Measurements from ENCODE around the gene VPS13D.

The VPS13D gene

DNA sequence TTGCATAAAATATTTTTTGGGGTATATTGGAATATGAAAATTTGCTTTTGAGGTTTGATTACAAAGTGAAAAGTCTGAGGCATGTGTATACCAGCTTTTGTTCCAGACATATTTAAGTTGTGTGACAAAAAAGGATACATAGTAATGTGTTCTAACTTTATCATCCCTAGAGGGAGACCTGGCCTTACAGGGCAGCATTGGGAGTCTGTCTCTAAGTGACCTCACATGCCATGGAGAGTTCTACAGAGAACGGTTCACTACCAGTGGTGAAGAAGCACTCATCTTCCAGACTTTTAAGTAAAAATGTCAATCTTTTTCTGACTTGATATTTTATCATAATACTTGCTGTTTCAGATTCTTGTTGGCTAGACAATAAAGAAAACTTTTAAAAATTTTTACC is 61.0 kb downstream of the VPS13D start:
- TF ChIP-seq, protein P1, sequence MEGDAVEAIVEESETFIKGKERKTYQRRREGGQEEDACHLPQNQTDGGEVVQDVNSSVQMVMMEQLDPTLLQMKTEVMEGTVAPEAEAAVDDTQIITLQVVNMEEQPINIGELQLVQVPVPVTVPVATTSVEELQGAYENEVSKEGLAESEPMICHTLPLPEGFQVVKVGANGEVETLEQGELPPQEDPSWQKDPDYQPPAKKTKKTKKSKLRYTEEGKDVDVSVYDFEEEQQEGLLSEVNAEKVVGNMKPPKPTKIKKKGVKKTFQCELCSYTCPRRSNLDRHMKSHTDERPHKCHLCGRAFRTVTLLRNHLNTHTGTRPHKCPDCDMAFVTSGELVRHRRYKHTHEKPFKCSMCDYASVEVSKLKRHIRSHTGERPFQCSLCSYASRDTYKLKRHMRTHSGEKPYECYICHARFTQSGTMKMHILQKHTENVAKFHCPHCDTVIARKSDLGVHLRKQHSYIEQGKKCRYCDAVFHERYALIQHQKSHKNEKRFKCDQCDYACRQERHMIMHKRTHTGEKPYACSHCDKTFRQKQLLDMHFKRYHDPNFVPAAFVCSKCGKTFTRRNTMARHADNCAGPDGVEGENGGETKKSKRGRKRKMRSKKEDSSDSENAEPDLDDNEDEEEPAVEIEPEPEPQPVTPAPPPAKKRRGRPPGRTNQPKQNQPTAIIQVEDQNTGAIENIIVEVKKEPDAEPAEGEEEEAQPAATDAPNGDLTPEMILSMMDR (IDR thresholded peaks at IDR 0.05; ENCODE audit: low read depth, low read length): no peak
- H3K4me3 ChIP-seq (ENCODE audit: low read depth, low read length): no peak overlapping the region

DNA sequence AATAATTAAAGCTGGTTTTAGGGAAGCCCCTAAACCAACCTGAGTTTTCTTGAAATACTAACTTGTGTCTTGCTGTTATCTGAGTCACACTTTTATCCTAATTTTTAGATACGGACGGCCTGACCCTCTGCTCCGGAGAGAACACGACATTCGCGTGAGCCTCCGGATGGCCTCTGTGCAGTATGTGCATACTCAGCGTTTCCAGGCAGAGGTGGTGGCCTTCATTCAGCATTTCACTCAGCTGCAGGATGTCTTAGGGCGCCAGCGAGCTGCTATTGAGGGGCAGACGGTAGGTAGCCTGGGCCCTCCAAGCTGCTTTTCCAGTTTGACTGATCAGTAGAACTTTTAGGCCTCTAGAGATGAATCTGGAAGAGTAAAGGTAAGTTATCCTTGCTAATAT is 63.6 kb downstream of the VPS13D start:
- H3K4me3 ChIP-seq (ENCODE audit: low read depth, low read length): no peak overlapping the region
- TF ChIP-seq, protein P1 (IDR thresholded peaks at IDR 0.05; ENCODE audit: low read depth, low read length): no peak

DNA sequence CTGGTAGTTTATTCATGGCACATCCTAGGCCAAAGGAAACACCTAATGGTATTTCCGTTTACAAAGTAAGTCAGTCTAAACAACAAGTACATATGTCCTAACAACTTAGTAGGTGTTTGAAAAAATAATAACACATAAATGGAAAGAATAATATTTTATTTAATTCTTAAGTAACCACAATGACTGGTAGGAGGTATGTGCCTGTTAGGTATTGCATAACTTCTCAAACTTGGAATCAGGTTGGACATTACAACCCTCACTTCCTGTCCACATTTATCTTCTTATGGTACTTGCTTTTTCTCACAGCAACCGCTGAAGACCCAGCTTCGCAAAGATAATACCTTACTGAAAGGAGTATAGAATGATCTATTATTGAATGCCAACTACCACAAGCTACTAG is 64.2 kb downstream of the VPS13D start:
- no peak overlapping the region for H3K4me3 ChIP-seq (ENCODE audit: low read depth, low read length)
- TF ChIP-seq, protein P1 (IDR thresholded peaks at IDR 0.05; ENCODE audit: low read depth, low read length): no peak

GRCh38 chr1:12296016-12296415 is 66.2 kb downstream of the VPS13D start:
- TF ChIP-seq, protein P1 (IDR thresholded peaks at IDR 0.05; ENCODE audit: low read depth, low read length): no peak
- no peak overlapping the region for H3K4me3 ChIP-seq (ENCODE audit: low read depth, low read length)

GRCh38 chr1:12296623-12297022 is 66.8 kb downstream of the VPS13D start:
- TF ChIP-seq, protein P1 (IDR thresholded peaks at IDR 0.05; ENCODE audit: low read depth, low read length): no peak
- no peak overlapping the region for H3K4me3 ChIP-seq (ENCODE audit: low read depth, low read length)

- no peak overlapping the region for H3K4me3 ChIP-seq (ENCODE audit: low read depth, low read length)
- TF ChIP-seq, protein P1 (IDR thresholded peaks at IDR 0.05; ENCODE audit: low read depth, low read length): no peak
Observed at GRCh38 chr1:12300706-12301105, 70.9 kb downstream of the VPS13D start.

- no peak overlapping the region for H3K4me3 ChIP-seq (ENCODE audit: low read depth, low read length)
- TF ChIP-seq, protein P1 (IDR thresholded peaks at IDR 0.05; ENCODE audit: low read depth, low read length): no peak
Observed at GRCh38 chr1:12301518-12302237, 71.8 kb downstream of the VPS13D start.
